Breast epithelium (tissue), 3 donors: ENCODE measurements around the gene IDE.

ENCODE experiments used
- CTCF ChIP-seq, 3 donors: fragments of 450-650 bp; IDR thresholded peaks; one replicate each; pipeline ENCODE4 v1.5.1; 2016 to 2017; ENCODE audit warnings: antibody characterized with exemption in 3 of 3, mild to moderate bottlenecking in 3 of 3, moderate library complexity in 3 of 3
- POLR2A ChIP-seq: fragments of 450-650 bp; IDR thresholded peaks from one replicate; pipeline ENCODE4 v1.6.1; 2016; ENCODE audit warnings: antibody characterized with exemption, mild to moderate bottlenecking, moderate library complexity

GRCh38 chr10:92464364-92464763 is 109.5 kb downstream of the IDE start:
- no peak for TF ChIP-seq CTCF (IDR thresholded peaks at IDR 0.05)
- no peak for TF ChIP-seq POLR2A
